Smooth muscle cell (in vitro differentiated cells): ENCODE measurements around the gene SNX5. TPM values are rescaled to one million over a fixed set of nuclear protein-coding genes. Genes with fewer than 3 reads are reported as not detected.

ENCODE experiments used
- DNase-seq: peaks from one replicate; lab custom pipeline; 2025; ENCODE audit not compliant: unreplicated experiment; lab: John Stamatoyannopoulos, UW
- H2AFZ ChIP-seq: fragments of 200-600 bp; sonication (generic); 2 replicates; pipeline ENCODE4 v1.6.0; 2016; ENCODE audit warnings: antibody characterized with exemption, low read depth, mild to moderate bottlenecking
- H3F3A ChIP-seq: fragments of 200-600 bp; sonication (generic); 2 replicates; pipeline ENCODE4 v1.6.0; 2017; ENCODE audit warnings: antibody characterized with exemption, low read depth
- H3K27ac ChIP-seq: fragments of 200-600 bp; sonication (generic); 2 replicates; pipeline ENCODE4 v1.5.1; 2016; ENCODE audit warnings: low read depth, mild to moderate bottlenecking
- H3K27me3 ChIP-seq: fragments of 200-600 bp; sonication (generic); 2 replicates; pipeline ENCODE4 v1.6.1; 2016; ENCODE audit warnings: low read depth, mild to moderate bottlenecking
- H3K36me3 ChIP-seq: fragments of 200-600 bp; sonication (generic); 2 replicates; pipeline ENCODE4 v1.5.1; 2016; ENCODE audit warnings: low read depth
- H3K4me1 ChIP-seq: fragments of 200-600 bp; sonication (generic); 2 replicates; pipeline ENCODE4 v1.5.1; 2016; ENCODE audit warnings: low read depth
- H3K4me2 ChIP-seq: fragments of 200-600 bp; sonication (generic); 2 replicates; pipeline ENCODE4 v1.6.0; 2016; ENCODE audit warnings: mild to moderate bottlenecking
- H3K4me3 ChIP-seq: fragments of 200-600 bp; sonication (generic); 2 replicates; pipeline ENCODE4 v1.5.1; 2016; ENCODE audit warnings: mild to moderate bottlenecking
- H3K79me2 ChIP-seq: fragments of 200-600 bp; sonication (generic); 2 replicates; pipeline ENCODE4 v1.6.0; 2016; ENCODE audit warnings: low read depth, mild to moderate bottlenecking
- H3K9ac ChIP-seq: fragments of 200-600 bp; sonication (generic); 2 replicates; pipeline ENCODE4 v1.6.0; 2016; ENCODE audit warnings: low read depth
- H3K9me3 ChIP-seq: fragments of 200-600 bp; sonication (generic); replicated peaks from 2 replicates; pipeline ENCODE4 v1.5.1; 2016; ENCODE audit warnings: low read depth
- H4K20me1 ChIP-seq: fragments of 200-600 bp; sonication (generic); 2 replicates; pipeline ENCODE4 v1.6.0; 2016; ENCODE audit warnings: low read depth
- WGBS: methylation state at CpG from one replicate; pipeline ENCODE4 v1.1.7; 2016; ENCODE audit warnings: low lambda C conversion rate; 5-methylcytosine and 5-hydroxymethylcytosine counted together
- polyA plus RNA-seq: library from polyadenylated mRNA; unstranded; fragments of >200 nt; fragmentation: Nextera tagmentation; extraction: Ambion mirVana; gene quantifications from 2 replicates; pipeline ENCODE4 v1.2.1, GENCODE V29; 2016
- total RNA-seq: library from RNA; depleted of rRNA; stranded (reverse); fragments of >200 nt; gene quantifications from 2 replicates; pipeline ENCODE4 v1.2.3, GENCODE V29; 2014
- TF ChIP-seq, protein P1 (sequence below): fragments of 200-600 bp; sonication (generic); IDR thresholded peaks from 2 replicates; pipeline ENCODE4 v1.5.1; 2017; ENCODE audit warnings: borderline replicate concordance, mild to moderate bottlenecking, antibody characterized with exemption; ENCODE audit not compliant: insufficient read depth, poor library complexity, severe bottlenecking

SNX5 gene
- total and polyA plus RNA-seq, 2 experiments from 2014 or later, result 46.3 to 100 TPM

DNA sequence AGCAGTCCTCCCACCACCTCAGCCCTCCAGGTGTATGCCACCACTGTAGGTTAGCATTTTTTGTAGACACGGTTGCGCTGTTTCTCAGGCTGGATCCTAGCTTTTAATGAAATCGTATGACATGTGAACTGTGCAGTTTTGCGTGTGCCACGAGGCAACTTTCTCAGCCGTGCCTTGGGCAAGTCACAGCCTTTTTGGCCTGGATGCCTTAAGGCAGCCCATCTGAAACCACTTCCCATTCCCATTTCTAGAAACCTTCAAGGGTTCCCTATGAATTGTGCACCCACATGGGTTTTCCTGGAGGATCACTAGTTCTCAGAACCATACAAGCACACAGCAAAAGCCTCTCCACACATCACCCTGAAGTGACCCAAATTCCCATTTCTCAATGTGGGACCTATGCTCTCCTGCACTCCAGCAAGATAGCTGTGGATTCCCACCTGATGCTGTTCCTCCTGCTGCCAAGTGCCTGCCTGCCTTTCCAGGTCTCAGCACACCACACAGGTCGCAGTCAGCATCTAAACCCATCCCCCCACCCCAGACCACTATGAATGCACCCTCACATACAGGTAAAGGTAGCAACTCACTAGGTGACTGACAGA, 28.9 kb downstream of the SNX5 start:
- WGBS, result 79% methylated on average over 7 of the region's 7 CpGs
- peaks cover 13% of the 10 kb centered on the region for H3K36me3 ChIP-seq
- peaks cover 13% of the 10 kb centered on the region for H4K20me1 ChIP-seq
- no peak overlapping the region for H2AFZ ChIP-seq
- no peak overlapping the region for H3K4me3 ChIP-seq
- H3K4me1 ChIP-seq, result peaks cover 17% of the 10 kb centered on the region
- no peak for DNase-seq
- no peak overlapping the region for H3K9ac ChIP-seq
- no peaks in the 10 kb centered on the region for H3K9me3 ChIP-seq
- H3K4me2 ChIP-seq, result no peak overlapping the region
- TF ChIP-seq, protein P1, sequence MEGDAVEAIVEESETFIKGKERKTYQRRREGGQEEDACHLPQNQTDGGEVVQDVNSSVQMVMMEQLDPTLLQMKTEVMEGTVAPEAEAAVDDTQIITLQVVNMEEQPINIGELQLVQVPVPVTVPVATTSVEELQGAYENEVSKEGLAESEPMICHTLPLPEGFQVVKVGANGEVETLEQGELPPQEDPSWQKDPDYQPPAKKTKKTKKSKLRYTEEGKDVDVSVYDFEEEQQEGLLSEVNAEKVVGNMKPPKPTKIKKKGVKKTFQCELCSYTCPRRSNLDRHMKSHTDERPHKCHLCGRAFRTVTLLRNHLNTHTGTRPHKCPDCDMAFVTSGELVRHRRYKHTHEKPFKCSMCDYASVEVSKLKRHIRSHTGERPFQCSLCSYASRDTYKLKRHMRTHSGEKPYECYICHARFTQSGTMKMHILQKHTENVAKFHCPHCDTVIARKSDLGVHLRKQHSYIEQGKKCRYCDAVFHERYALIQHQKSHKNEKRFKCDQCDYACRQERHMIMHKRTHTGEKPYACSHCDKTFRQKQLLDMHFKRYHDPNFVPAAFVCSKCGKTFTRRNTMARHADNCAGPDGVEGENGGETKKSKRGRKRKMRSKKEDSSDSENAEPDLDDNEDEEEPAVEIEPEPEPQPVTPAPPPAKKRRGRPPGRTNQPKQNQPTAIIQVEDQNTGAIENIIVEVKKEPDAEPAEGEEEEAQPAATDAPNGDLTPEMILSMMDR, result no peak
- no peaks in the 10 kb centered on the region for H3K79me2 ChIP-seq
- peaks cover 21% of the 10 kb centered on the region for H3F3A ChIP-seq
- H3K27me3 ChIP-seq, result no peaks in the 10 kb centered on the region
- no peak overlapping the region for H3K27ac ChIP-seq

DNA sequence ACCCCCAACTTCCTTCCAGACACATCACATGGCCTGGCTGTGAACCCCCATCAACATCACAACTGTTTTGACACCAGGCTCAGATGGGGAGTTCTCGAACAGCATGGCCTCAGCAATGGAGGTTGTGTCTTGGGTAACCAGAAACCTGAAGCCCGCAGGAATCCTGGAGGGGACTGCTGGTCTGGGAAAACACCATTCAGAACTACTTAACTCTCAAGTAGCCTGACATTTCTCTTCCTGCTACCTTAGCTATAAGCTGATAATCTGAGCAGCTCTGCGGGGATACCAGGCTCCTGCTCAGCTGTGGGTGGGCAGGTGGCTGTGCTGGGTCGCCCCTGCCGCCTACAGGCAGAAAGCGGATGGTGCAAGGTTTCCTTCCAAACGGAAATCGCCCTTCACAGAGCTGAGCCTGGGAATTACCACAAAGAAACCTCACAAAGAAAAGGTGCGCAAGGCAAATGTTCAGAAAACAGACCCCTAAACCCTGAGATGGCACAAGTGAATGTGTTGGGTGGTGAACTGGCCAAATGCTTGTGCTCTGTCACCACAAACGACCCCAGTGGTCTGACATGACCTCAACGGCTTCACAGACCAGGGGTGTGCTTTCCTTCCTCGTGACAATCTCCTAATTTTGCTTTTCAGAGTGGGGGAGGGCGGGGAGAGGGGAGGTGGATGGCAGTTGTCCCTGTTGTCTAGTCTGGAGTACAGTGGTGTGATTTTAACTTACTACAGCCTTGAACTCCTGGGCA, 29.5 kb downstream of the SNX5 start:
- Histone ChIP-seq H3K4me2 (peak overlapping the region; percentile 18), H3K79me2 (no peaks in the 10 kb centered on the region), H3K27ac (no peak overlapping the region), H3F3A (peaks cover 21% of the 10 kb centered on the region), H3K9ac (no peak overlapping the region), H3K9me3 (no peaks in the 10 kb centered on the region), H2AFZ (no peak overlapping the region), H4K20me1 (peaks cover 11% of the 10 kb centered on the region), H3K36me3 (peaks cover 9% of the 10 kb centered on the region), H3K27me3 (no peaks in the 10 kb centered on the region), H3K4me3 (no peak overlapping the region), H3K4me1 (peaks cover 24% of the 10 kb centered on the region)
- no peak for DNase-seq
- WGBS, result 27% methylated on average over 13 of the region's 13 CpGs
- TF ChIP-seq, protein P1, result peak; percentile 87

DNA sequence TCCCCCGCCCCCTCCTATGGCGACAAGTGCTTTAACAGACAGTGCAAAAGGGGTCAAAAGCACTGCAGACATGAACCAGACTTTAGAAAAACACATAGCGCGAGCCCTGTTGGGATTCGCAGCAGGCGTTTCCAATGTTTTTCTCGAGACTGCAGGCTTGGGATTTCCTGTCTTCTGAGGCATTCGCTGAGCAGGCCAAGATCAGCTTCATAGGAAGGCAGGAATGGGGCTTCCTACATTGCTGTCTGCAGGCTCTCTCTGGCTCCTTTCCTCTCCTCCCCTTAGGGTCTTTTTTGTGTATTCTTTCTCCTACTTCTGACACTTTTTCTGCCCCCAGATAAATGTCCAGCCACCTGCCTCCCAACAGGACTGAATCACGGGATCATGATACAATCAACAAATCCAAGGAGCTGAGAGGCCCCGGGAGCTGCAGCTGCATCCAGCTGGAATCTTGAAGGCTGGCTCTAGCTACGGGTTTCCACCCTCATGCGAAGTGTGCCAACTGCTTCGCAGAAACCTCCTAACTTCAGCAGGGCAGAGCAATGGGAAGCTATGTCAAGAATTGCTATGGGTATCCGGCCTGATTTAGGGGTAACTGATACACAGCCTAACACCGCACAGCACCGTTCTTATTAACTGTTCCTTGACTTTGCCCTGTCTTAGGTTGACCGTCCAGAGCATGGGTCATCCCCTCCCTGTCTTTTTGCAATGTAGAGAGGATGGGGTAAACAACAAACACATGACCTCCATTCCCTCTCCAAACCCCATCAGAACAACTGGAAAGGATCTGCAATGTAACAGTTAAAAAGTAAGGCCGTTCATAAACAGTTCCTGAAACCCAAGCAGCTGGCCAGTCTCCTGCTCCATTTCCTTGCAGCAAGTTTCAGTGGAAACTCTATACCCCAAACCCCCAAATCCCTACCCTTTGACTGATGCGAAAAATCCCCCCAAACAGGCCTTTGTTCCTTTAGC, 31.5 kb downstream of the SNX5 start:
- Histone ChIP-seq H3K9me3 (no peaks in the 10 kb centered on the region), H3F3A (peaks cover 21% of the 10 kb centered on the region), H3K27me3 (no peaks in the 10 kb centered on the region), H3K9ac (no peak overlapping the region), H3K36me3 (no peaks in the 10 kb centered on the region), H3K27ac (peak overlapping the region; percentile 25), H3K4me2 (peak overlapping the region; percentile 74), H3K79me2 (no peaks in the 10 kb centered on the region), H4K20me1 (peaks cover 5% of the 10 kb centered on the region), H2AFZ (no peak overlapping the region), H3K4me3 (no peak overlapping the region), H3K4me1 (peaks cover 28% of the 10 kb centered on the region)
- 44% methylated on average over 19 of the region's 19 CpGs for WGBS
- DNase-seq, result no peak
- TF ChIP-seq, protein P1, result no peak
